Pulmonary artery endothelial cell (primary cell): ENCODE results near the gene H1-8. TPM values are rescaled to one million over a fixed set of nuclear protein-coding genes. Genes with fewer than 3 reads are reported as not detected.
"Not testable (repeated sequence)": the region's sequence is repeated elsewhere in the genome, so short reads cannot be mapped to it uniquely, and the experiment has no call there.

Source experiments
- DNase-seq: peaks from one replicate; pipeline ENCODE4 v3.0.0-alpha.2; 2011; ENCODE audit warnings: low read depth, low spot score
- total RNA-seq: library from RNA; depleted of rRNA; stranded (reverse); fragments of >200 nt; gene quantifications from 2 replicates; pipeline ENCODE4 v1.2.3, GENCODE V29; 2014

The H1-8 gene
- total RNA-seq, 1 donor from 2014 or later: not detected

DNA sequence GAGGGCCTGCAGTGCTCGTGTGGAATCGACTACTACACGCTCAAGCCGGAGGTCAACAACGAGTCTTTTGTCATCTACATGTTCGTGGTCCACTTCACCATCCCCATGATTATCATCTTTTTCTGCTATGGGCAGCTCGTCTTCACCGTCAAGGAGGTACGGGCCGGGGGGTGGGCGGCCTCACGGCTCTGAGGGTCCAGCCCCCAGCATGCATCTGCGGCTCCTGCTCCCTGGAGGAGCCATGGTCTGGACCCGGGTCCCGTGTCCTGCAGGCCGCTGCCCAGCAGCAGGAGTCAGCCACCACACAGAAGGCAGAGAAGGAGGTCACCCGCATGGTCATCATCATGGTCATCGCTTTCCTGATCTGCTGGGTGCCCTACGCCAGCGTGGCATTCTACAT is 10.7 kb upstream of the H1-8 start:
- DNase-seq: no peak

DNA sequence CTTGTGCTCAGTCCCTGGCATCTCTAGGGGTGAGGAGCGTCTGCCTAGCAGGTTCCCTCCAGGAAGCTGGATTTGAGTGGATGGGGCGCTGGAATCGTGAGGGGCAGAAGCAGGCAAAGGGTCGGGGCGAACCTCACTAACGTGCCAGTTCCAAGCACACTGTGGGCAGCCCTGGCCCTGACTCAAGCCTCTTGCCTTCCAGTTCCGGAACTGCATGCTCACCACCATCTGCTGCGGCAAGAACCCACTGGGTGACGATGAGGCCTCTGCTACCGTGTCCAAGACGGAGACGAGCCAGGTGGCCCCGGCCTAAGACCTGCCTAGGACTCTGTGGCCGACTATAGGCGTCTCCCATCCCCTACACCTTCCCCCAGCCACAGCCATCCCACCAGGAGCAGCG is 9.6 kb upstream of the H1-8 start:
- DNase-seq: no peak

DNA sequence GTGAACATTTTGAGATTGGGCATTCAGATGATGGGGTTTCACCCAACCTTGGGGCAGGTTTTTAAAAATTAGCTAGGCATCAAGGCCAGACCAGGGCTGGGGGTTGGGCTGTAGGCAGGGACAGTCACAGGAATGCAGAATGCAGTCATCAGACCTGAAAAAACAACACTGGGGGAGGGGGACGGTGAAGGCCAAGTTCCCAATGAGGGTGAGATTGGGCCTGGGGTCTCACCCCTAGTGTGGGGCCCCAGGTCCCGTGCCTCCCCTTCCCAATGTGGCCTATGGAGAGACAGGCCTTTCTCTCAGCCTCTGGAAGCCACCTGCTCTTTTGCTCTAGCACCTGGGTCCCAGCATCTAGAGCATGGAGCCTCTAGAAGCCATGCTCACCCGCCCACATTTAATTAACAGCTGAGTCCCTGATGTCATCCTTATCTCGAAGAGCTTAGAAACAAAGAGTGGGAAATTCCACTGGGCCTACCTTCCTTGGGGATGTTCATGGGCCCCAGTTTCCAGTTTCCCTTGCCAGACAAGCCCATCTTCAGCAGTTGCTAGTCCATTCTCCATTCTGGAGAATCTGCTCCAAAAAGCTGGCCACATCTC is 8.4 kb upstream of the H1-8 start:
- no peak for DNase-seq

DNA sequence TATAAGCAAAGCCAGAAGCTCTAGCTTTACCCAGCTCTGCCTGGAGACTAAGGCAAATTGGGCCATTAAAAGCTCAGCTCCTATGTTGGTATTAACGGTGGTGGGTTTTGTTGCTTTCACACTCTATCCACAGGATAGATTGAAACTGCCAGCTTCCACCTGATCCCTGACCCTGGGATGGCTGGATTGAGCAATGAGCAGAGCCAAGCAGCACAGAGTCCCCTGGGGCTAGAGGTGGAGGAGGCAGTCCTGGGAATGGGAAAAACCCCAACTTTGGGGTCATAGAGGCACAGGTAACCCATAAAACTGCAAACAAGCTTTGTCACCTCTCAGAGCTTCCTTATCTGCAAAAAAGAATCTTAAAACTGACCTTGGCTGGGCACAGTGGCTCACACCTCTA is 7.9 kb upstream of the H1-8 start:
- no peak for DNase-seq

DNA sequence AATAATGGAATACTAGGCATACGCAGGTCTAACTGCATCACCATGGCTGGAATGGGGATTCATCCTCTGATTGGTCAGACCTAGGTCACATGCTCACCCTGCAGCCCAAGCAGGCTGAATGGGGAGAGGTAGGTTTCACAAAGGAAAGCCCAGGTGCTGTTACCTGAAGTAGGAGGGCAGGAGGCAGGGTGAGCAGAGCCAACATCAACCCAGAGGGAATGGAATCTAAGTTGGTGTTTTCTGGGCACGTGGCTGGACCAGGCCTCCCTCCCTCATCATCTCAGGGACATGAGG is 6.7 kb upstream of the H1-8 start:
- DNase-seq: no peak

DNA sequence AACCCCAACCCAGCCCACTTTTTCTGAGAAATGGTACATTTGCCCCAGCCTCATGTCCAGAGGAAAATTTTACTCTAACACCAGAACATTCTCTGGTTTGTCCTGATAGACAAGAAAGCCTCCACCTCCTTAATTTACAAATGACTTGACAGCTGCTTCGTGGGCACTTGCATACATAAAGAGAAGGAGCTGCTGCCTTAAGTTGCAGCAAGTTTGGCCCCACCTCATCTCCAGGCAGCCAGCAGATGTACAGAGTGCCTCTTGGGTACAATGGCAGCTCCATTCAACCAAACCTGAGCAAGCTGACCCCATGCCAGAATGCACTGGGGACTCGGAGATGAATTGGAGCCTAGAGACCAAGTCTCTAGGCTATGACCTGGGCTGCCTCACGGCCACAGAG is 6.2 kb upstream of the H1-8 start:
- no peak for DNase-seq

DNA sequence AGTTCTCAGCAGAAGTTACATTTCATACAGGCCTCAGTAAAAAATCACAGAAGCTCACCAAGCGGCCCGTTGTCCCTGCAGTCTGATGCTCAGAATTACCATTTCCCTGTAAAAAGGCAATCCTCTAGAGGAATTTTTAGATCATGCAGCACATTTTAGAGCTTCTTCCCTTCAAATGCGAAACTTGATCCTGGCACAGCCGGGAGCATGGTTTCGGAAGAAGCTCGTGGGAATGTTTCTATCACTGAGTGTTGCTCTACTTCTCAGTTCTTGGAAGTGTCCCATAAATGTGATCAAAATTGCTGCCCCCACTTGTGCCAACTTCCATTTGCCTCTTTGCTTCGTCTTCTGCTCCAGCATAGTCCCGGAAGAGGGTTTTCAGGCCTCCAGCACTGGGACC is 3.8 kb upstream of the H1-8 start:
- no peak for DNase-seq

DNA sequence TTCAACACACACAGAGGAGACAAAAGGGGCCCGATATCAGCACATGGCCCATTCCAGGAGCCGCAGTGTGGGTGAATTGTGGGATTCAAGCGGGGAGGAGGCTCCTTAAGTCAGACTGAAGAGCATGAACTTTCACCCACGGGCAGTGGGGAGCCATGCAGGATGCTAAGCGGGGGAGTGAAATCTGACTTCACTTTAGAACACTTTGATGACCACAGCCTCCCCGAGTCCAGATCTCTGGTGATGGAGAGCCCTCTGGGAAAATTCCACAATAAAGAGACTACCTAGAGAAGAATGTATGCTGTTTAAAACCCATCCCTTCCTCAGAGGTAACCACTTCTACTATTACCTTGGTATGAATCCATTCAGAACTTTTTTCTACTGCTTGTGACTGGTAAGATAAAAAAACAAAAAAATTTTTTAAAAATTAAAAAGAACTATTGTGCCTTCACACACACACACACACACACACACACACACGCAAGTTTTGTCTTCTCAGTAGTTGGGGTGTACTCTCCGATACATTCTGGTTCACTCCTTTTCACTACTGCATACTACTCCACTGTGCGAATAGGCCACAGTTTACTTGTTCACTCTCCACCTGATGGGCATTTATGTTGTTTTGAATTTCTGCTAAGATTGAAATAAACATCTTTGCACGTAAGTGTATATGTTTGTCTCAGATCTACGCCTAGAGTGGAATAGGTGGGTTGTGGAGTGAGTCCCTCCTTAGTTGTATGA is 2.0 kb upstream of the H1-8 start:
- no peak for DNase-seq

DNA sequence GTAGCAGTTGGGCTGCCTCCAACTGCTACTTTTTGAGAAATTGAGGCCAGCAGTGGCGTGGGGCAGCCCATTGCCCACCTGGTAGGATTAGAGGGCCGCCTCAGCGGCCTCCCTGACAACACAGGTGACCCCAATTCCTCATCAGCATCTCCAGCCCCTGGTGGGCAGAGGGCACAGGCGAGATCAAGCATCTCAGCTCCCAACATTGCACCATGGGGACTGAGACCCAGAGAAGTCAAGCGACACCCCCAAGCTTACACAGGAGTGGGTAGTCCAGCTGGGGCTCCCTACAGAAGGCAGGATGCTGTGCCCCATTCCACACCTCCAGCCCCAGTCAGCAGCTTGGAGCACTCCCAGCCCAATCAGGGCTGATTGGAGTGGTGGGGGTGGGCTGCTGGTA is 228 bp upstream of the H1-8 start:
- DNase-seq: no peak

DNA sequence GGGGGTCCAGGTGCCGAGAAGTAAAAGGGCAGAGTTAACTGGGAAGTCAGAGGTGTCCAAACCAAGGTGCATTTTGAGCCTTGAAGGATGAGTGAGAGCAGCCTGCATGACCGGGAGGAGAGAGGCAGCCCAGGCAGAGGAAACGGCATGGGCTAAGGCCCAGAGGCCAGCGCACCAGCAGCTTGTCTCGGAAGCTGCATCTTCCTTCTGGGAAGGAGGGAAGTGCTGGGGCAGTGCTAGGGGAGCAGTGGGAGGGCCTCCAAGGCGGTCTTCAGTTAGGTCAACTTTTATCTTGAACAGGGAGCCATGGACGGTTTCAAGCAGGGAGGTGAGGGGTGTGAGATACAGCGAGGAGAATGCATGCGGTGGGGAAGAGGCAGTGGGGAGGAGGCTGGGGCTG is 1.0 kb downstream of the H1-8 start:
- no peak for DNase-seq

DNA sequence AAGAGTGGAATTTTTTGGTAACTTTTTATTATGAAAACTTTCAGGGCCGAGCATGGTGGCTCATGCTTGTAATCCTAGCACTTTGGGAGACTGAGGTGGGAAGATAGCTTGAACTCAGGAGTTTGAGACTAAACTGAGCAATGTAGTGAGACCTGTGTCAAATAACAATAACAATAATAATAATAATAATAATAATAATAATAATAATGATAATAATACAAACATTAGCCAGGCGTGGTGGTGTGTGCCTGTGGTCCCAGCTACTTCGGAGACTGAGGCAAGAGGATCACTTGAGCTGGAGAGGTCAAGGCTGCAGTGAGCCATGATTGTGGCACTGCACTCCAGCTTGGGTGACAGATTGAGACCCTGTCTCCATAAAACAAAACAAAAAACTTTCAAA is 3.0 kb downstream of the H1-8 start:
- not testable (repeated sequence) for DNase-seq

DNA sequence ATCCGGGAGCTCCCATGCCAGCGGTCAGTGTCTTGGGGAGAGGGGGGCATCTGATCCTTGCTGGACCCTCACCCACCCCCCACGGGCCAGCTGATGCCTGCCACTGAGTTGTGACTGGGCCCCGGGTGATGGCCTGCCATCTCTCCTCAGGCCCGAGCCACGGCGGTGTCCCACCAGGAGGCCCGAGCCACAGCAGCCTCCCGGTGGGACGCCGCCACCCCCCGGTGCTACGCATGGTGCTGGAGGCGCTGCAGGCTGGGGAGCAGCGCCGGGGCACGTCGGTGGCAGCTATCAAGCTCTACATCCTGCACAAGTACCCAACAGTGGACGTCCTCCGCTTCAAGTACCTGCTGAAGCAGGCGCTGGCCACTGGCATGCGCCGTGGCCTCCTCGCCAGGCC is 4.3 kb downstream of the H1-8 start:
- no peak for DNase-seq

DNA sequence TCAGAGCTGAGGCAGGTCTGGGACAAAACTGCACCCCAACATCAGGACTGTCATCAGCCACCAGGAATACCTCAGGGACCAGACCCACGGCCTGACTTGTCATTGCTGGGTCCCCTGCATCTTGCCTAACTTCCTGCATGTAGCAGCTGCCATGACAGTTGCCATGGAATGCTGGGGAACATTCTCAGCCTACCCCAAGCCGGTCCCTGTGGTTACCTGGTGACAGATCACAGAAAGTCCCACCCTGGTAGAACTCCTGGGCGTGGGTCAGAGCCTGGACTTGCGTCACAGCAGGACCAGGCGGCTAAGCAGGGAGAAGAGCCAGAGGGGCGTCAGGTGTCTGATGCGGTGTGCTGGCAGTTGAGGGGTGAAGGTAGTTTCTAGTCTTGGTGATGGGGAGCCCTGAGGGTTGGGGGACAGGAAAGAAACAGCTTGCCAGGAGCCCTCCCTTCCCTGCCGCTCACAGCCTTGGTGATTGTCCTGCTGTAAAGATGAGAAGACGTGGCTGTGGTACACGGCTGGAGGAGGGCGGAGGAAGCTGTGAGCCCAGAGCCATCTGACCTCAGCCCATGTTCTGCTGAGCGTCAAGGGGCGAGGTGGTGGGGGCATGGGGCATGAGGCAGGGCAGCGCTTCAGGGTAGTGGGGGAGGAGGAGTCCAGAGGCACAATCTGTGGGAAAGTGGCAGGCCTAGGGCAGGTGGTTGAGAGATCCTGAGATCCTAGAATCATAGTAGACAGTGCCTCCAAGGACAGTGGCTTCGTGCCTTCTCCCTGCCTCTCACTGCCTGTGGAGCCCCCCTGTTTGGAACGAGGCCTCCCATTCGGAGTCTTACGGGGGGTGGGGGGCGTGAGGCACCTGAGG is 5.4 kb downstream of the H1-8 start:
- no peak for DNase-seq

DNA sequence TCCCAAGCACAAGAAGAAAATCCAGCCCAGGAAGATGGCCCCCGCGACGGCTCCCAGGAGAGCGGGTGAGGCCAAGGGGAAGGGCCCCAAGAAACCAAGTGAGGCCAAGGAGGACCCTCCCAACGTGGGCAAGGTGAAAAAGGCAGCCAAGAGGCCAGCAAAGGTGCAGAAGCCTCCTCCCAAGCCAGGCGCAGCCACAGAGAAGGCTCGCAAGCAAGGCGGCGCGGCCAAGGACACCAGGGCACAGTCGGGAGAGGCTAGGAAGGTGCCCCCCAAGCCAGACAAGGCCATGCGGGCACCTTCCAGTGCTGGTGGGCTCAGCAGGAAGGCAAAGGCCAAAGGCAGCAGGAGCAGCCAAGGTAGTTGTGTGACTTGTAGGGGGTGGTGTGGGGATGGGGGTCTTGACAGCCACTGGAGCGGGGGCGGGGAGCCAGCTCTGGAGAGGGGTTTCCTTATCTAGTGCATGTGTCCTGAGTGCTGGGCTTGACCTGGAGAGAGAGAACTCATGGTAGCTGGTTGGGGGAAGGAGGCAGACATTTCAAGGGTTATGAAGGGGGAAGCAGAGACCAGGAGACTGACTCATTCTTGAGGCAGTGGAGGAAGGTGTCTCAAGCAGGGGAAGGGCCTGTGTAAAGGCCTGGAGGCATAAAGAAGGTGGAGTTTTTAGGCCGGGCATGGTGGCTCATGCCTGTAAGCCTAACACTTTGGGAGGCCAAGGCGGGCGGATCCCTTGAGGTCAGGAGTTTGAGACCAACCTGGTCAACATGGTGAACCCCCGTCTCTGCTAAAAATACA is 6.2 kb downstream of the H1-8 start:
- no peak for DNase-seq

DNA sequence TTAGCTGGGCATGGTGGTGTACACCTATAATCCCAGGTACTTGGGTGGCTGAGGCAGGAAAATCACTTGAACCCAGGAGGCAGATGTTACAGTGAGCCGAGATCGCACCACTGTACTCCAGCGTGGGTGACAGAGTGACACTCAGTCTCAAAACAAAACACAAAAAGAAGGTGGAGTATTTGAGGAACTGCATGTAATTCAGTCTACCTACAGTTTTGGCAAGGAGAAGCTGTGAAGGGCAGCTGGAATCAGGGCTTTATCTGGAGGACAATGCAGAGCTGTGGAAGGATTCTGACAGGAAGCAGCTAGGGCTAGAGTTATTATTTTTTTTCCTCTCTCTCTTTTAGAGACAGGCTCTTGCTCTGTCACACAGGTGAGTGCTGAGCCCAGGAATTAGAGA is 6.8 kb downstream of the H1-8 start:
- DNase-seq: no peak

DNA sequence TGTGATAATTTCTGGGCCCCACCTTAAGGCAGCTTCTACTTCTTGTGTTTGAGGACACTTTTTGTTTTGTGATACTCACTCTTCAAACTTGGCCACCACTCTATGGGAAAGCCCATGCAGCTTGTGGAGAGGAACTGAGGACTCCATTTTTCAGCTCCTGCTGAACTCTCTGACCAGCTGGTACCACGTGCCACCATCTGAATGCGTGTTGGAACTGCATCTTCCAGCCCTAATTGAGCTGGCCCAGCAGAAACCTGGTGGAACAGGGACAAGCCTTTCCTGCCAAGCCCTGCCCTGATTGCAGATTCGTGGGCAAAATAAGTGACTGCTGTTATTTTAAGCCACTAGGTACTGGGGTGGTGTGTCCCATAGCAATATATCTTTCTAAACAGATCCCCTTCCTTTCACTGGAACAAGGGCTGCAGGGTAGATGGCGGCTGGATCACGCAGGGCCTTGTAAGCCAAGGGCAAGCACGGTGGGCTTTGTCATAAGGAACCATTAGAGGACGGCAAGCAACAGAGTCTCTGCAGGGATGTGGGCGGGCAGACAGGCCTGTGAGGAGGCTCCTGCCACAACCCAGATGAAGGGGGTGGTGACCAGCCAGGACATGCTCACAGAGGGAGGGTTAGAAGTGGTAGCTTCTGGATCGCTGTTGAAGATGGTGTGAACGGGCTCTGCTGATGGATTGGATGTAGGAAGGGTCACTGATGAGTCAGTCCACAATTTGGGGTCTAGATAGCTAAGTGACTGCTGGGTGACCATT is 9.5 kb downstream of the H1-8 start:
- no peak for DNase-seq

DNA sequence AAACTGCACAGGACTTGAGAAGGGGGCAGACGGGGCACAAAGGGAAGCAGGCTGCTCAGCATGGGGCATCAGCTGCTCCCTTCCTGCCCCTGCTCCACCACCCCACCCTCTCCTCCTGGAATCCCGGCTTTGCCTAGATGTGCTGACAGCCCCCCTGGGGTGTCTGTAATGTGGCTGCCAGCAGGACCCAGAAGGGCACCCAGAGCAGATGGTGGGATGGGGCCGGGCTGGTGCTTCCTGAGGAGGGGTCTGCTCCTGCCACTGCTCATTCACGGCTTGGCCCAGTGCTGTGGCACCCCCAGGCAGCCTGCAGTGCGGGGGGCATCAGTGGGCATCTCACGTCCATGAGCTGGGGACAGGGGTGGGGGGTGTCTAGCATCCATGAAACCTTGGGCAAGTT is 10.2 kb downstream of the H1-8 start:
- DNase-seq: no peak

DNA sequence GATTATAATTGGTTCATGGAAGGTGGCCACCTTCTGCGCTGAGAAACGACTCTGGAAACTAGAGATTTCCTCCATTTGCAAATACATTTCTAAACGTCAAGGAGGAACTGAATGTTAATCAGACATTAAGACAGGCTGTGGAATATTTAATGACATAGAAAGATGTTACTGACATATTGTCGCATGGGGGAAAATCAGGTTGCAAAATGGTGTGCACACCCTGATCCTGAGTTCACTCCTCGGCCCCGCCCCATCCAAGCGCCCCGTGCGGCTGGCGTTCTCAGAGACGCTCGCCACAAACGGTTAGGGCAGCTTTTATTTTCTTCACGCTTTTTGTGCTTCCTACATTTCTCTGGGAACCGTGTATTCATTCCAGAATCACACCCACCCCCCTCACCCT is 10.7 kb downstream of the H1-8 start:
- DNase-seq: no peak

DNA sequence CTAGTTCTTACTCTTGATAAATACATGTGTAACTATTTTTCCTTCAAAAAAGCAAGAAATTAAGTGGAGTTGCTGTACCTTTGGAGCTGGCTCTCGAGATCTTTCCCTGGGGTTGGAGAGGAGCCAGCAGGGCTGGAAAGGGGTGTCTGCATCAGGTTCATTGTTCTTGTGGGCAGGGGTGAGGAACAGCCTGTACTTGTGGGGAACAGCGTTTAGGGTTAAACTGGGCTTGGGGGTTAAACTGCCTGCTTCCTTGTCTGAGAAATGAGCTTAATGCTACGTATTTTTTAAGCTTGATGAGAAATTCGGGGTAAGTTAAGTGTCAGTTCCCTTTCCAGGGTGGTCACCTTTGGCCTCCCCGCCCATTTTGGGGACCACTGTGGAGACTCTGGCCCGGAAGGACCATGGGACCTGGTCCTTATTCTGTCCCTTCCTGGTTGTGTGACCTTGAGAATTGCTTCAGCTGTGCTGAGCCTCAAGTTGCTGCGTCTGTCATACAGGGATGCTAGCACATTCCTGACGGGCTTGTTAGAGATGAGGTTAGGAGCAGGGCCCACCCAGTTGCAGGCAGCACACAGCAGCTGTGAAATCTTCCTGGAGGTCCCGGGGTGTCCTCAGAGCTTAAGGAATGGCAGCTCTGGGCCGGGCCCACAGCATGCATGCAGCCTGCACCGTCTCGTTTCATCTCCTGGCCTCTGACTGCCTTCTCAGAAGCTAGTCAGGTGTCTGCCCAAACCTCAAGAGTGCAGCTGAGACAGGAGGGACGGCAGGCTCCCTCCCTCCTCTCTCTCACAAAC is 11.6 kb downstream of the H1-8 start:
- DNase-seq: no peak

DNA sequence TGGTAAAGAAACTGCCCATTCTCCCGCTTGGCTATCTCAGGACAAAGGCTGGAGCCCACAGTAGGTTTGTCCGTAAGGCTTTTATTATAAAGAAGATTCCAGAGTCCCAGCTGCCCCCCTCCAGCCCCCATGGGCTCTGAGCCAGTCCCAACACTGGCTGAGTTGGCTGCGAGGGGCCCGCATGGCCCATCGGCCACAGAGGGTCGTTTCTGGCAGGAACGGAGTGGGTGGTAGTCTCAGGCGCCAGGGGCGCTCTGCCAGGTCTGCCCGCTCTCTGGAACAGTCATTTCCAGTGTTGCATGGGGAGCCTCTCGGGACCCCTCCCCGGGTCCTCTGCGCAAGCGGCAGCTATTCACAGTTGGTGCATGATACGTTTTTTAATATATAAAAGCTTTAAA is 12.2 kb downstream of the H1-8 start:
- DNase-seq: no peak
